ENCODE results near the gene PORCN.

The PORCN gene

DNA sequence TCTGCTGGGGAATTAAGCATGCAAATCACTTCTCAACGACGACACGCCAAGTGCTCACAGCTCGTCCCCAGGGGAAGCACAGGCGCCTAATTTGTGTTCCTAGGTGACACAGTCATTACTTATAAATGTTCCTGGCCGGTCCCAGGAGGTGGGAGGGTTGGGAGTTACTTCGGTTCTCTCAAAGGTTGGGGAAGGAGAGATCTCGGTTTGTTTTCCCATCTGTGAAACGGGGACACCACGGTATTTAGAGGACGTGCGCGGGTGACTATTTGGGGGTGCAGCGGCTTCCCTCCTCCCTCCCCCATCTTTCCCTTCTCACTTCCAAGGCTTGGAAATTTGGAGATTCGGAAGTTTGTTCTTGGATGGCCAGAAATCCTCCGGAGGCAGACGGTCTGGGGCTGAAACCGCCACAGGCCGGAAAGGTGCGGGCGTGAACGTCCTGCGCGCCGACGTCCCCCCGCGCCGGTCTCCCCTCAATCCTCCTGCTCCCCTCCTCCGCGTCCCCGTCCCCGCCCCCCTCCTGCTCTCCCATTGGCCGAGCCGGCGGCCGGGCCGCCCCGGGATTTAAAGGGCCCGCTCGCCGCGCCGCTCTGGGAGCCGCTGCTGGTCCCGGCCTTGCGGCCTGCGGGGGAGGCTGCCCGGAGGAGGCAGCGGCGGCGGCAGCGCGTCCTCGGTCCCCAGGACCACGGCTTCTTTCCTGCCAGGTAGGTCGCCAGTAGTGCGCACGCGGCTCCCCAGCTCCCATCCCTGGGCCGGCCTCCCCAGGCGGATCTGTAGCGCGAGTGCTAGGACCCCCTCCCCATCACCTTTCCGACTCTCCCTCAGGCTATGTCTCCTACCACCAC lies at the start of gene PORCN:
TSS of gene PORCN (plus strand) at position 593 of the 845 bp plus-strand sequence. CDS start 829 bp downstream, outside the sequence.
- peak; percentile 61 to 80 for DNase-seq (ENCODE audit: low read depth in 2 of 2)

DNA sequence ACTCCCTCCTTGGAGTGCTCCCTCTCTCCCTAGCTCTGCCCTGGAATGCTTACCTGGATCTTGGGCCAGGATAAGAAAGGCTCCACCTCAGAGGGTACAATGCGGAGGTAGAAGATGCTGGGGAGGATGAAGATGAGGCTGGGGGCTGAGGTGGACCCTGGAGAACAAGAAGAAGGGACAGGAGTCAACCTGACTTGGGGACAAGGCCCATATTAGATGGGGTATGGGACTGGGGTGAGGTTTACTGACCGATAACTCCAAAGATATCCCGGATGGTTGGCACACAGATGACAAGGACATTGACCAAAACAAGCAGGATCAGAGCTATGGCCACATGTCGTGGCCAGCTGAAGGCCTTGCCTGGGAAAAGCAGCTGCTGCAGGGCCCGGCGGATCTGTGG lies 49.3 kb upstream of the PORCN start:
- DNase-seq (ENCODE audit: low read depth in 2 of 2): no peak

DNA sequence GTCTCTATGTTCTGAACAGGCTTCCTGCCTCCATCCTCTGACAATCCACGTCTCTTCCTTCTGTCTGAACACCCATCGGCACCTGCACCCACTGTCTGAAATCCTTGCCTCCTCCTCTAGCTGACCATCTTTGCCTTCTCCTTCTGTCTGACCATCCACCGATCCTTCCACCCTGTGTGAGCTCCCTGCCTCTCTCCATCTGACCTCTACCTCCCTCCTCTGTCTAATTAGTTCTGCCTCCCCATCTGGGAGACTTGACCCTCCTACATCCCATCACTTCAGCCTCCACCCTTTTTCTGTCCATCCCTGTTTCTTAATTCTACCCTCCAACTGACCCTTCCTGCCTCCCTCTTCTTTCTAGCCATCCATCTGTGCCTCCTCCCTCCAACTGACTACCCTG lies 48.8 kb upstream of the PORCN start:
- no peak for DNase-seq (ENCODE audit: low read depth in 2 of 2)

DNA sequence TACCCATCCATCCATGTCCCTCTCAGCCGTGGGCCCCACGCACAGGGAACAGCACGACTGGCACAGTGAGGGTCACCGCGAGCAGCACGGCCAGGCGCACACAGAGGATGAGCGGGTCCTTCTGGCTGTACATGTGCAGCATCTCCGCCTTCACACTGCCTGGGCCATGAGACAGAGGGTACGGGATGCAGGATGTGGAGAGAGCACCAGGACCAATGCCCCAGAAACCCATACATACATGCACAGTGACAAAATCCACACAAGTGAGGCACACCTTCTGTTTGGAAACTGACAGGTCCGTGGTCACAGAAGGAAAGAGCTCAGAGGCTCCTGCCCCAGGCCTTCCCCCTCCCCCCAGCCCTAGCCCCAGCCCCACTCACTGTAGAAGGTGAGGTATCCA lies 48.2 kb upstream of the PORCN start:
- DNase-seq (ENCODE audit: low read depth in 2 of 2): no peak

DNA sequence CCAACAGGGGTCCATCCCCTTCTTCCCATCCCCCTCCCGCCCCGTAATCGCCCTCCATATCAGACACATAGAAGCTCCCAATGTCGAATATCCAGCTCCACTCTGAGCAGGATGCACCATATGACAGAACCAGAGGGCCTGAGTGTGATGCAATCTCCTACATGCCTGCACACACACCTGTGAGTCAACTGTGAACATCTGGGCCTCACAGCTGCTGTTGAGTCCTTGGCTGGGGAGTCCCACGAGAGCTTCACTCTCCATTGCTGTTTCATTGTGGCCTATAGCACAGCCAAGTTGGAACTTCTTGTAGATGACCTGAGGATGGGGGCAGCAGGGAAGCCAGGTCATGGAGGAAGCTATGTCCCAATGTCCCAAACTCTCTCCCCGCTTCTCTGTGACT lies 47.0 kb upstream of the PORCN start:
- DNase-seq (ENCODE audit: low read depth in 2 of 2): no peak

DNA sequence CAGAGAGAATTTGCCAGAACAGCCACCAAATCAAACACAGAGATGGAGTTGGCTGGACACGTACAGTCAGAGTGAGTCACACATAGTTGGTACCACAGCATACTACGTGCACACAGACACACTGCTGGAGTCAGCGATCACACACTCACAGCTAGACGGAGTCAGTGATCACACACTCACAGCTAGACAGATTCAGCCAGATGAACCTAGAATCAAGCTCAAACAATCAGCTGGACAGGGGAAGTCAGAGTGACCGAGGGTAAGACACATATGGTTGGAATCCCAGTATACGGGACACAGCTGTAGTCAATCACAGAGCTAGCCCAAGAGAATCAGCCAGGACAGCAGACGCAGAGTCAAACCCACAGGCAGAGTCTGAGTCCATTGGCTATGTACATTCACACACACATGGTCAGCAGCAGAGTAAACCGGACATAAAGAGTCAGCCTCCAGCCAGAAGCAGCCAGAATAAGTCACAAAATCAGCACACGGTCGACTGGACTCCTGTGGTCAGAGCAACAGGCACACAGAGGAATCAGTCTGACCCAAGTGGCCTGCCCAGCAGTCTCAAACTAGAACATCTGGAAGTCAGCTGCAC lies 43.4 kb upstream of the PORCN start:
- no peak for DNase-seq (ENCODE audit: low read depth in 2 of 2)

DNA sequence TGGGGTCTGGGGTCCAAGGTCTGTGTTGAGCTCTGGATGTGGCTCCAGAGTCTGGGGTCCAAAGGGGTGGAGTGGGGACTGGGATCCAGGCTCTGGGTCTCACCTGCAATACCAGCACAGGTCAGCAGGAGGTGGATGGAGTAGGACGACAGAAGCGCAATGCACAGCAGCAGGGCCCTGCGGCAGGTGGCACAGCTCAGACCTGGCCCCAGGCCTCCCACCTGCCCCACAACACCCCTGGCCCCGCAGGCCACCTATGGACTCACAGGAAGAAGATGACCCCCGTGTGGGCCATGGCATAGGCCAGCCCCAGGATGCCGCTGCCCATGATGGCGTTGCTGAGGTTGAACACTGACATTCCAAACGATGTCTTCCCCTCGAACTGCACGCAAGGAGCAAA lies 42.1 kb upstream of the PORCN start:
- no peak for DNase-seq (ENCODE audit: low read depth in 2 of 2)

DNA sequence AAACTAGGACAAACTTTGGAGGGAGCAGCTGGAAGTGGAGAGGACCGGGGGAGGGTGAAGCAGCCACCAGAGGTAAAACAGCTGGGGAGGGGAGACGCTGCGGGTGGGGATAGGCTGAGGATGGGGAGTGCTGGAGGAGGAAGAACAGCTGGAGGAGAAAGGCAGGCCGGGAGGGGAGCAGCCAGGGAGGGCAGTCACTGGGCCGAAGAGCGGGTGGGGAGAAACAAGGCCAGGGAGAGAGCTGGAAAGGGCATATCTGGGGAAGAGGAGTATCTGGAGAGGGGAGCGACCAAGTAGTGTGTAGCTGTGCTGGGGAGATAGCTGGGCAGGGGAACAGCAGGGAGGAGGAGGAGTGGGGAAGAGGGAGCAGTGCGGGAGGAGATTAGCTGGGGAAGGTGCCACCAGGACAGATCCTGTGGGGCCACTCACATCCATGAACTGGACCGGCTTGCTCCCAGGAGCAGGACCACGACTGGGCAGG lies 41.5 kb upstream of the PORCN start:
- DNase-seq (ENCODE audit: low read depth in 2 of 2): no peak

DNA sequence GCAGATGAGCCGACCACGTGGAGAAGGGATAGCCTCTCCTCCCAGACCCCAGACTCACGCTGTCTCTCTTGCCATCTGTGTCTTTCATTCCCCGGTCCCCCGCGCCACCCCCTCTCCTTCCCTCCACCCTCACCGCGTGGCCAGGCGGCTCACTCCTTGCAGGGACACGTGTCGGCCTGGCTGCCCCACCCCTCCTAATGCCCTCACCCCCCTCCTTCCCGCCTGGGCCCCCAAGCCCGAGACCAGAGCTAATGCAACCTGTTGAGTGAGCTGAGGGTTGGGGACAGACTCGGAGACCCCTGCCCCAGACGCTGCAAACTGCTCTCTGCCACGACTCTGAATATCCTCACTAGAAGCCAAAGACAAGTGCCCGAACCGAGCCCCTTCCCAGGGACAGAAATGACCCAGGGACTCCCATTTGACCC lies 40.5 kb upstream of the PORCN start:
- peak in 1 of 2 experiments; percentile 52 for DNase-seq (ENCODE audit: low read depth in 2 of 2)

DNA sequence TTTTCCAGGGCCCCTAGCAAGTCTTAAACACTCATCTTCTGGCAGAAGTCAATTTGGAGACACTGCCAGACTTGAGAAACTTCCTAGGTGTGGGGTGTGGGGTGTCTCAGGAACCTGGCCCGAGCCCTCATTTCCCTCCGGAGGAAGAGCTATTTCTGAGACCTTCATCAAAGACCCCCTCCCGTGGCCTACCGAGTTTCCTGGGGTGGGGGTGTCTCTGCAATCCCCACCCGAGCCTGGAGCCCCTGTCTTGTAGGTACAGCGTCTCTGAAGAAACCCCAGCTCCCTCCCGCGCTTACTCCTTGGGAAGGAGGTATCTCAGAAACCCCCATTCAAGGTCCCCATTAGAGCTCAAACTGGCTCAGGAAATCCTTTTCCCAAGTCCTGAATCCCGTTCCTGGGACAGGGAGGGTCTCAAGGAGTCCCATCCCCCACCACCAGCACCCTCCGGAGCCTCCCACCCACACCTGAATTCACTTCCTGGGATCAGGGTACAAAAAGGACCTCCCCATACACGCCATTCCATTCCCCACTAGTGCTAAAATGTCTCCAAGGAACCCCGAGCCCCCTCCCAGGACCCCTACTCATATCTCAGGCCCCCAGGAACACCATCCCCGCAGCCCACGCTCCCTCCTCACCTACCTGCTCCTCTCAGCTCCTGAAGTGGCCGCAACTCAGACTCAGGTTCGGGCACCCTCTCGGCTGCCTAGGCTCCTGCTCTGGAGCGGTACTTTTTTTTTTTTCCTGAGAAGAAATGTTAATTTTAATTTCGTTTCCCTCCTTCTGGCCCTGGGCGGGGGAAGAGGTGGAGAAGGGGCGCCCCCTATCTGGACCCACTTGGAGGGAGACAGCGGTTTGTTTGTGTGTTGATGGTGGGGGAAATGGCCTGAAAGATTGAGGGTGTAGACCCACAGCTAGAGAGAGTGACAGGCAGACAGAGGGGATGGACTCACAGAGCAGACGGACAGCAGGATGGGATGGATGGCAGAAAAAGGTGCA lies 39.8 kb upstream of the PORCN start:
- peak in 1 of 2 experiments; percentile 48 for DNase-seq (ENCODE audit: low read depth in 2 of 2)

DNA sequence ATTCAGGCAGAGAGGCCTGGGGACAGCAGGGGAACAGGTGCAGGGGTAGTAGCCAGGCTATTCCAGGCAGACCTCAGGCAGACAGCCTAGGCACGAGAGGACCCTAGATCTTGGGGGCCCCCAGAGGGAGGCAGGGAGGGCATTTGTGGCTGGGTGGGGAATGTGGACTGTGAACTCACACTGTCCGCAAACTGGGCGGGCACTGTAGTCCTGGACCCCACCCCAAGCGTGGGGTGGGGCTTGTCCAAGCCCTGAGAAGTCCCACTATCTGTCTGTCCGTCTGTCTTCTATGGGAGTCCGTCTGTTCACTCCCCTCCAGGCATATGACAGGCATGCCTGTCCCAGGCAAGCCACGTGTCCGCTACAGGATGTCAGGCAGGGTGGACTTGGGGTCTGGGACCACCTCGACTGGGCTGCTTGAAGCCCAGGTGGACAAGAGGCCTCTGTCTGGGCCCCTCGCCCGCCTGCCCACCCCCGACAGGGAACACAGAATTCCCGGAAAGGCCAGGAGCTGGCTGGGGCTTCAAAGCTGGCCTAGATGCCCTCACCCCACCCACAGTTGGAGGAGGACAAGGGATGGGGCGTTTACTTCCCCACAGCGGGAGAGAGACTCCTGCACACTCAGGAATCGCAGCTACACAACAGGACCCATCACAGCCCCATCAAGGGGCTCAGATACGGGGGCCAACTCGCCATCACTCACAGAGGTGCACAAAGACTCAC lies 38.5 kb upstream of the PORCN start, which contains the start of gene SLC38A5:
TSS of gene SLC38A5 (minus strand) at position 151 of the 723 bp plus-strand sequence. CDS start 2,336 bp downstream, outside the sequence.
- DNase-seq (ENCODE audit: low read depth in 2 of 2): no peak

DNA sequence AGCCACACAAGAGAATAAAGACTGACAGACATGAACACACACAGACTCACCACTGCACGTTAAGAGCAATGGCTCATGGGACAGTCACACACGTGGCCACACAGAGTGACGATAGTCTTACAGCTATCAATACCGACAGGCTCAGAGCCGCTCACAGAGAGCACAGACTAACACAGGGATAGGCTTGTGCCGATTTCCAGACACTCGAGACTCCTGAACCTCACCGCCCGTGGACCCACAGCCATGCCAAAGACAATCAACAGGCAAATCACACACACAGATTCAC lies 38.0 kb upstream of the PORCN start:
- no peak for DNase-seq (ENCODE audit: low read depth in 2 of 2)

DNA sequence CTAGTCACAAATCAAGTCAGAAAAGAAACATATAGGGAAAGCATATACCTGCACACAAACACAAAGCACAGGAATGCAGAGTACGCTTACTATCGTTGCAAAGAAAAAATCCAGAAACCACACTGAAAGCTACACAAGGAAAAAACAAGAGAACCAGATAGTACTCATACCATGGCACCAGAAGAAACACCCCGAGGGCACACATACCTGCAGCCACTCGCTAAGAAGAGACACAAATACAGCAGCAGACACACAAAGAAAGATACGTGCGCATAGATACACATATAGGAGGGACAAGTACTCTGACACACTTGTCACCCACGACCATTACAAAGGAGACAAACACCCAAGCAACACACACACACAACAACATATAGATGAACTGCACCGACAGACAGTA lies 37.3 kb upstream of the PORCN start:
- no peak for DNase-seq (ENCODE audit: low read depth in 2 of 2)

DNA sequence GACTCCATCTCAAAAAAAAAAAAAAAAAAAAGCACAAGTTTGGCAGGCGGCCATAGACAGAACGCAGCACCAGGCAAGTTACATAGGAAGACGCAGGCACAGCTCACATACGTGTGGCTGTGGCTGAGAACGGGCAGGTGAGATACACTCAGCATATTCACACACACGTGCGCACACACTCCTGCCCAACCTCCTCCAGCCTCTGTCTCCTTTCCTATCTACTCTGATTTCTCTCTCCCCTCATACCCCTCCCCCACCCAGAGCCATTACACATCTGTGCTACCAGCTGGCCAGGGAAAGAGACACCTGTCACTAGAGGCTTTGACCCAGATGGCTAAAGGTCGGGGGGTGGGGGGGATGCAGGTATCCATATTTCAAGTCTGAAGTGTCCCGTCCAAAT lies 36.6 kb upstream of the PORCN start:
- no peak for DNase-seq (ENCODE audit: low read depth in 2 of 2)

DNA sequence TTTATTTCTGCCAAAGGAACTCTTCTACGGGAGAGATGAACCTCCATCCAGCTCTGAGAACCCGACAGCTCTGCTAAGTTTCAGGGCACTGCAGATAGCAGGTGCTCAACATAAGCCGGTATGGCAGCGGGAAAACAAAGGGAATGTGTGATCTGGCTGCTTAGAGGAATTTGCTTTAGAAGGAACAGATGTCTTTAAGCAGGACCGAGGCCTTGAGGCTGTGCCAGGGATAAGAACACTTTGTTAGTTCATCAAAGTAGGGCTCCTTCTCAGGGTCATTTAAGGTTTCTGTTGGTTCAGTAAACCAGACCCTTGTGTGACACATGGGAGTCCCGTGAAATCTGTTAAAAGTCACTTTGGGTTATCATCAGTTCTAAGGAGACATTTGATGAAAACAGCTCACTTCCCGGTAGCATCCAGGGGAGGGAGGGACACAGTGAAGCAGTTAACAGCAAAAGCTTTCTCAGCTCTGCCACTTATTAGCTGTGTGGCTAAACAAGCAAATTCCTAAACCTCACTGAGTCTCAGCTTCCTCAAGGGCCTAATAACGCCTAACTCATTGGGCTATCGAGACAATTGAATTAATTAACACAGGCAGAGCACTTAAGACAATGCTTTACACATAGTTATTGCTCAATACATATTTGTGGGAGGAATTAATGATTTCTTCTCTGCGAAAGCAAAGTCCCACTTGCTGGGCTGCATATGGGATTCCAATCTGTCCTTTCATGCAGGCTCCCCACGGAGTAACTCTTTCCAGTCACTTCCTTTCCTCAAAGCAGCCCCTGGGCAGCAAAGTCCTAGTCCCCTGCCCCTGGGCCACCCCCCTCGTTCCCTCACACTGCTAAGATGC lies 35.7 kb upstream of the PORCN start:
- no peak for DNase-seq (ENCODE audit: low read depth in 2 of 2)

DNA sequence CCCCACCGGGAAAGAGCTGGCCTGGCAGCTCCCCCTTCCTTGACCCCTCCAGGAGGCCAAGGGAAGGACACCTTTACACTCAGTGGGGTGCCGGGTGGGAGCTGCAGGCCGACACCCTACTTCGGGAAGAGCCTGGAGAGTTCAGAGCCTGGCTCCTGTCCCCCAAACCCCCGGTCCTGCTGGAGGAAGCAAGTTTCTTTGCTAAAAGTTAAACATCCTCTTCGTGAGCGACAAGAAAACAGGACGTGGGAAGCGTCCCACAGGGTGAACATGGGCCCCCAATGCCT lies 35.1 kb upstream of the PORCN start:
- DNase-seq (ENCODE audit: low read depth in 2 of 2): no peak

DNA sequence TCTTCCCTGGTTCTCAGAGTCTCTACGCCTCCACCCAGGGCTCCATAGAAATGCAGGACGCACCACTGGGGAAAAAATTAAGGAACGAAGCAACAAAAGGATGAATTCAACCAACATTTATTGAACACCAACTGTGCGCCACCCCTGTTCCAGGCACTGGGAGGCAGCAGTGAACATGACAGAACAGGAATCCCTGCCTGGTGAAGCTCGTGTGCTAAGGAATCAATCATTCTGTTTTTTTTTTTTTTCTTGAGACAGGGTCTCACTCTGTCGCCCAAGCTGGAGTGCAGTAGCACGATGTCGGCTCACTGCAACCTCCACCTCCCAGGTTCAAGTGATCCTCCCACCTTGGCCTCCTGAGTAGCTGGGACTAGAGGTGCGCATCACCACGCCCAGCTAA lies 34.7 kb upstream of the PORCN start:
- DNase-seq (ENCODE audit: low read depth in 2 of 2): no peak

DNA sequence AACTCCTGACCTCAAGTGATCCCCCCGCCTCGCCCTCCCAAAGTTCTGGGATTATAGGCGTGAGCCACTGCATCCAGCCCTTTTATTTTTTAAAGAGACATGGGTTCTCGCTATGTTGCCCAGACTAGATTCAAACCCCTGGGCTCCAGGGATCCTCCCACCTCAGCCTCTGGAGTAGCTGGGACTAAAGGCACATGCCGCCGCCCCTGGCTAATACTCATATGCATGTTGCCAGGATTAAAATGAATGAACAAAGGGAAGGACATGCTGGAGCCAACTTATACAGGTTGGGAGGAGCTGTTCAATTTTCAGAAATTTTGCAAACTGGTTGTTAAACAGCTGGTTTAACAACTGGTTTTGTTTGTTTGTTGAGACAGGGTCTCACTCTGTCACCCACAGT lies 34.2 kb upstream of the PORCN start:
- no peak for DNase-seq (ENCODE audit: low read depth in 2 of 2)

DNA sequence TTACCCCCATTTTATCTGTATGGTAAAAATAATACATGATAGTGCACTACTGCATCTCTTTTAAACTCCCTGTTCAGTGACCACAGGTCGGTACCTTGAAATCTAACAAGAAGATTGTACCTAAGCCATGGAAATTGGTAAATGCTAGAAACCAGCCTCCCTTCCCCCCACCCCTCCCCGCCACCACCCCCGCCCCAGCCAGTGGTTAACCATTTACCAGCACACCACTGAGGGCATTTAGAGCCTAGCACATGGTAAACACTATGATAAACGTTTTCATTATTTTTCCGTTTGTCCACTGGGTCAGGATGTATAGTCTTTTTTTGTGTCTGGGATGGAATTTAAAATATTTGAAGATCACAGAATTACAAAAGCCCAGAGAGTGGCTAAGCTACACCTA lies 33.5 kb upstream of the PORCN start:
- DNase-seq (ENCODE audit: low read depth in 2 of 2): no peak

DNA sequence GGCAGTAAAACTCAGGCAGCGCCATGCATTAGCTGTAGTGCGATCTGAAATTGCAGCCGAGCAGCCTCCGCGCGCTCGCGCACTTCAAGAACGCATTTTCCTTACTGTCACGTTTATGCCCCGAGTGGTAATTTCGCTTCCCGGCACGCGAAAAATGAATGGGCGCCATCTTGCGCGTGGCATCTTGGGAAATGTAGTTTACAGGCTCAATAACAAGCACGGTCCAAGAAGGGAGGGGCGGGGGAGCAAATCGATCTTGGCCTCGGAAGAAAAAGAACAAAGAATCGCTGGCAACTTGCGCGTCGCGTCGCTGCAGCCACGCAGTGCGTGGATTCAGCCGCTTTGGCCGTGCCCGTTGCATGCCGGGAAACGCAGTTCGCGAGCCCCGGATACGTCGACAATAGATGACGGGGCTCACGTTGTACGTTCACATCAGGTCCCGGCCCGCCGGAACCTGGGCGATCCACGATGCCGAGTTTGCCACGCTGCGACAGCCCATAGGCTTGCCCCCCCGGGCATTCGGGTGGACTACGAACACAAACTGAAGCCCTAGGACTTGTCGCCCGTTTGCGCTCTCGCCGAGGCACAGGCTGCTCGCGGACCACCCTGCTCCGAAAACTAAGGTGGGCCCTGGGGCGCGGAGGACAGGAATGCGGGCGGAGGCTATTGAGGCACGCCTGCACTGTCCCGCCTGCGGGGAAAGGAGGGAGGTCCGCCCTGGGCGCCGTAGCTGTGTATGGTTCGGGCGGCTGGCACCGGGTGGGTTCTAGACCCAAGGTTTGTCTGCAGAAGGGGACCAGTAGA lies 32.8 kb upstream of the PORCN start, which contains the start of gene FTSJ1:
TSS of gene FTSJ1 (plus strand) at position 426 of the 804 bp plus-strand sequence. CDS start 1,849 bp downstream, outside the sequence.
- peak; percentile 70 to 75 for DNase-seq (ENCODE audit: low read depth in 2 of 2)
